ENCODE results near the gene PGM5. TPM values are rescaled to one million over a fixed set of nuclear protein-coding genes. Genes with fewer than 3 reads are reported as not detected.
"Not testable (repeated sequence)": the region's sequence is repeated elsewhere in the genome, so short reads cannot be mapped to it uniquely, and the experiment has no call there.

Gene PGM5
- total RNA-seq (2014; rRNA removed; shearing (Covaris generic)), result 0.94 and 1.1 TPM in 2 replicates

DNA sequence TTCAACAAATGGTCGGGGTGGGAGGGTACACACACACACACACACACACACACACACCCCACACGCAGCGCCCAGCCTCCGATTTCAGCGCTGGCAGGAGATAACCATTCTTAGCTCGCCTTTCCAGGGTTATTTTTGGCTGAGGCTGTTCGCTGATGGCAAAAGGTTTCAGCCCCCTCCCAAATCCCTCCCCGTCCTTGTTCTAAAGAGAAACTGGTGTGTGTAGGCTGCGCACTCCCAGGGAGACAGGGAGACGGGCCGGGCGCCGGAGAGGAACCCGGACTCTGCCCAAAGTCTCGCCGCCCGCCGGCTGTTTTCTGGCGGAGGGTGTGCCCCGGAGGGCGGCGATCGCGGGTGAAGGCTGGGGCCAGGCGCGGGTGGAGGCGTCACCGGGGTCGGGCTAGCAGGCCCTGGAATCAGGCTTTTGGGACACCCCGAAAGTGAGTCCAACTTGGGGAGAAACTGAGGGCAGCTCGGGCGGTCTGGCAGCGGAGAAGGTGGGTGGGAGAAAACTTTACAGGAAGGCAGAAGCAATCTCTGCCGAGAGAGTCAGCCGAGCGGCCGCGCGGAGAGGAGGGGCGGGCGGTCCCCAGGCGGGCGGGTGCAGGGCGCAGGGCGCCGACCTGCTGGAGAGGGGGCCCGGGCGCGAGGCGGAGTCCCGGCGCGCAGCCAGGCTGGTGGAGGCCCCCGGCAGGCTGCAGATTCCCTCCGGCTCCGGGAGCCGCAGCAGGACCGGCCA is at the start of gene PGM5:
PGM5 (plus strand) TSS at position 232 of the 739 bp plus-strand sequence. CDS start 517 bp downstream, outside the sequence.
- not testable (repeated sequence) for DNase-seq (ENCODE audit: low read depth)

DNA sequence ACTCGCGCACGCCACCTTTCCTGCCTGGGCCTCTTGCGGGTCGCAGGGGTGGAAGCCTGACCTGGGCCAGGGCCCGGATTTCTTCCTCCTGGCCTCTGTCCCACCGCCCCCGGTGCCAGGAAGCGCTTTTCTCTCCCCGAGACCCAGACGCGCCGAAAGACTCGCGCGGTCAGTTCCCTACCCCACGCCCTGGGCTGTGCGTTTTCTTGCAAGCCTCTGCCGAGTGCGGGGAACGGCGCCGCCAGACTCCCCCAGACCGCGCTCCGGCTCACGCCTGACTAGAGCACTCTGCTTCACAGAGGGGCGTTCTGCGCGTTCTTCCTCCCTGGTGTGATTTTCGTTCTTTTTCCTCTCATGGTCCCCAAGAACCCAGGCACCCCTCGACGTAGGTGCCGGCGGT is 49.3 kb upstream of the PGM5 start:
- DNase-seq (ENCODE audit: low read depth), result not testable (repeated sequence)

DNA sequence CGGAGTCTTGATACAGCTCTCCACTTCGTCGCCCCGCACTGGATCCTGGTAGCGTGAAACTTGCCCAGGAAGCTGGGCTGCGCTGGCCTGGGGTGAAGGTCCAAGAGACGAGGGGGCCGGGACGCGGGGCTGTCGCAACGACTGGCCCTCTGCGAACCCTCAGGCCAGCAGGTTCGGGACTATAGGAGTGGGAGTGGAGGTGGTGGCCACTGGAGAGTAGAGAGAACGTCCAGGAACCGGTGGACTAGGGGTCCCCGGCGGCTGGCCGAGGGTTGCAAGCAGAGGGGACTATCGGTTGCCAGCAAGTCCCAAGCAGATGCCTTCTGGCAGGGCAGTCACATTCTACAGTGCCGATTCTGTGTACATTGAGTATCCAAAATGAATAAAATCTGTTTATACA is 48.8 kb upstream of the PGM5 start:
- DNase-seq (ENCODE audit: low read depth), result not testable (repeated sequence)

DNA sequence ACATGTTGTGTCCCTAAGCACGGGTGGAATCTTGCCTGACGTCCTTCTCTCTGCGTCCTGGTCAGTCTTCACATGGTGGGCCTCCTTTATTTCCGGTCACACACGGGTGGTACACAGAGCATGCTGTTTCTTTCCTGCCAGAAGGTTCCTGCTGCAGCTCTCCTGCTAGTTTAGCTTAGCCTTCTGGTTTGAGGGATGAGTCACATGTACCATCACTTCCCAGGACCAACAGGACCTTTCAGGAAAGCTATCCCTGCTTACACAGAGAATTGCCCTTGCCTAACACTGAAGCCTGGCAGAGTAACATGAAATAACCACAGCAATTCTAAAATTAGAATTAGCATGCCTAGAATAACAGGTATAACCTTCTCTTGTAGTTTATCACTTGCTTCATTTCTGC is 45.2 kb upstream of the PGM5 start:
- DNase-seq (ENCODE audit: low read depth), result not testable (repeated sequence)

DNA sequence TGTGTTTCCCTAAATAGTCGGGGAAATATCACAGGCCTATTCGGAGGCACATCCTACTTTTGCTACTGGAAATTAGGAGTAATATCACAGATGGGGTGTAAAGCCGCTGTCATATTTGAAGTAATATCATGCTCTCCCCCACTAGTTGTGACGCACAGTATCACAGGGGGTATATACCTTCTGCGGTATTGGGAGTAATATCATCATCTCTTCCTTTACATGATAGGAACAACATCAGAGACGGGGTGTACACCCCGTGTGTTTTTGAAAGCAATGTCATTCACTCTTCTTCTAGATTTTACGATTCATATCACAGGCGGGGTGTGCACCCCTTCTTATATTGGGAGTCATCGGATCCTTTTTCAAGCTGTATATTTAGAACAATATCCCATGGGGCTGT is 38.2 kb upstream of the PGM5 start:
- not testable (repeated sequence) for DNase-seq (ENCODE audit: low read depth)

GRCh38 chr9:68323749-68324148 is 32.7 kb upstream of the PGM5 start:
- not testable (repeated sequence) for DNase-seq (ENCODE audit: low read depth)

DNA sequence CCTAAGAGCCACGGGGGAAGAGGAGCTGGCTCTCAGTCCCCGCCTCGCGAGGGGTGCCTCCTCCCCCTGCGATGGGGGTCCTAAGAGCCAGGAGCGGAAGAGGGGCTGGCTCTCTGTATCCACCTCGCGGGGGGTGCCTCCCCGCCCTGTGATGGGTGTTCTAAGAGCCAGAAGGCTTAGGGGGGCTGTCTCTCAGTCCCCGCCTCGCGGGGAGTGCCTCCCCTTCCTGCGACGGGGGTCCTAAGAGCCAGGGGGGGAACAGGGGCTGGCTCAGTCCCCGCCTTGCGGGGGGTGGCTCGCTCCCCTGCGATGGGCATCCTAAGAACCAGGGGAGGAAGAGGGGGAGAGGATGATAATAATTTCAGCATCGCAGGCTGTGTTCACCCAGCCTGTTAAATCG is 31.9 kb upstream of the PGM5 start:
- DNase-seq (ENCODE audit: low read depth), result not testable (repeated sequence)

GRCh38 chr9:68329106-68329505 is 27.3 kb upstream of the PGM5 start:
- DNase-seq (ENCODE audit: low read depth), result not testable (repeated sequence)

GRCh38 chr9:68330531-68331173 is 25.8 kb upstream of the PGM5 start:
- not testable (repeated sequence) for DNase-seq (ENCODE audit: low read depth)

GRCh38 chr9:68332122-68332521 is 24.3 kb upstream of the PGM5 start:
- not testable (repeated sequence) for DNase-seq (ENCODE audit: low read depth)

DNA sequence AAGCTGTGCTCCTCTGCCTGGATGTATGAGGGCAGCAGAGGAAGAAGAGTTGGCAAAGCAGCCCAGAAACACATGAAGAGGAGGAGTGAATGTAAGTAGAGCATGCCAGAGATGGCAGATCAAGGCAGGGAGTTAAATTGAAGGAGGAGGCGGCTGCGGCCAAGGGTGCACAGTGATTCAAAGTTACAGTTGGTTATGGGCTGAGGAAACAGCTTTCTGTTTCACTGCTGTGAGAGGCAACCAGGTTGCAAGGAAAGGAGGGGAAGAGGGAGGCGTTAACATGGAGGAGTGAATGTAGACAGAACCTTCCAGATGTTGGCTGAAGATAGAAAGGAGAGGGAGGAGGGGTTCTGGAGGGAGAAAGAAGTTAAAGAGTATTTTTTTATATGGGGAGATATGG is 20.5 kb upstream of the PGM5 start:
- DNase-seq (ENCODE audit: low read depth), result not testable (repeated sequence)

DNA sequence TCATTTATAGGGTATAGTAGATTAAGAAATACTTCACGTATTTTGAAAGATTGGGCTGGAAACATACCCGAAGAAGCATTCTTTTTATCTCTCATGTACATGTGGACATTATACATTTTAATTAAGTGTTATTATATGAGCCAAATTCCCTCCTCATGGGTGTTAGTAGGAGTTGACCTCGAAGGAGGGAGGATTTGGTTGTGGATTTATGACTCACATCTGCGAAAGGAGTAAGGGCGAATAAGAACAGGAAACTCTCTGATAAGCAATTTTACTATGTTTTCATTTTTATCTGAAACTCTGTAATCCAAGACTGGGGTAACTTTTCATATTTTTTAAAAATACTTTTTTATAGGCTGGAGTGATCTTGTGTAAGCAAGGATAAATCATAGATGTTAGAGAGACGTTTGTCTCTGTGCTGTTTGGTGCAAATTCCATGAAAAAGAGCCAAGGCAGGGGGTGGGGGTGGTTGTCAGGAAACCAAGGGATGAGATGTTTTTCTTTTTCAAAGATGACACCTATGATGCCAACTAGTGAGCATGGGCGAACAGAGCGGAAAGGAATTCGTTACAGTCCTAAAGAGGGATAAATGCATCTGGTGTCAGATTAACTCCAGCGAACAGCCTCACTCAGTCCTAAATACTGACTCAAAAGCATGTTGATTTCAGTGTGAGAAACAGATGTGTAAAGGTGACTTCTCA is 19.6 kb upstream of the PGM5 start:
- DNase-seq (ENCODE audit: low read depth), result not testable (repeated sequence)

DNA sequence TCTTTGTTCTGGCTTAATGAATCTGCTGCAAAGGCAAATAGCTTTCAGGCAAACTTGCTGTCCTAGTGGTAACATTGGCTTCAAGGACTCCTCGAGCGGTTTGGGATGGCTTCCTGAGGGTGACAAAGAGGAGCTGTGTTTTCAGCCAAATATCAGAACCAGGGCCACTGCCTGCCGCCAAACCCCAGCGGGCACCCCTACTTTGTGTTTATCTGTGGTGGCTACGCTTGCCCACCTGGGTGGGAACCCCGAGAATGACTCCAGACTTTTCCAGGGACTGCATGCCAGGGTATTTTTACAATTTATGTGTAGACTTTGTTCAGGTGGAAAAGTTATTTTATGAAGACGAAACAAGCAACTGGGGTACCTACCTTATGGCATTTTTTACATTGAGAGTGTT is 18.4 kb upstream of the PGM5 start:
- DNase-seq (ENCODE audit: low read depth), result not testable (repeated sequence)

GRCh38 chr9:68342265-68343025 is 14.0 kb upstream of the PGM5 start:
- DNase-seq (ENCODE audit: low read depth), result not testable (repeated sequence)

DNA sequence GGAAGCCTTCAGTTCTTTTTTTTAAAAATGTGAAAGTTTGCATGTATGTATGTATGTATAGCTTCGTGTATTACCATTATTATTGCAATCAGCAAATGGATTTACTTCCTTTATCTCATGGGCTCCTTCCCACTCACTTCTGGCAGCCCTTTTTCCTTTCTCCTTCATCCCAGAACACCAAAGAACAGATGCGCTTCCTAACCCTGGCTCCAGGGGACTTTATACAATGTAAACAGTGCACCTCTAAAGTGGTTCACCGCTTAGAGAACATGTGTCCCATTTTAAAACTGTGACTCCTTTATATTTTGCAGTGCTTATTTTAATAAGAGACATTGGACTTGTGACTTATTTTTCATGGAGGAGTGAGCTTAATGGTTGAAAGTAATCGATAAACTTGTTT is 13.2 kb upstream of the PGM5 start:
- DNase-seq (ENCODE audit: low read depth), result not testable (repeated sequence)

DNA sequence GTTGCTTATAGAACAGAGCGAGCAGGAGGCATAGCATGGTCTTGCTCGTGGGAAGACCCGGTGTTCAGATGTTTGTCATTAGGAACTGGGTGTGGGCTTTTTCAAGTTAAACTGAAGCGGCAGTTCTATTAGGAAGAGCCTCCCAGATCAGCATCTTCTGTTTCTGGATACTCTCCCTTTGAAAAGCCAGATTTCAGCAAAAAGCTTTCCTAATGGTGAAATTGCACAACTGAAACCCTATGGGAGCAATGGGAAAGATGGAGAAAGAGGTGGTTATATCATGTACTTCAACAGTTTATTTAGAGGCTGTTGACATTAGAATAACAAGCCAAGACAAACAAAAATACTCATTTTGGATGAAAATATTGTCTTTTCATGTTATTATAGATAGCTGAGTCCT is 12.4 kb upstream of the PGM5 start:
- DNase-seq (ENCODE audit: low read depth), result not testable (repeated sequence)

GRCh38 chr9:68351689-68352088 is 4.7 kb upstream of the PGM5 start:
- DNase-seq (ENCODE audit: low read depth), result not testable (repeated sequence)

DNA sequence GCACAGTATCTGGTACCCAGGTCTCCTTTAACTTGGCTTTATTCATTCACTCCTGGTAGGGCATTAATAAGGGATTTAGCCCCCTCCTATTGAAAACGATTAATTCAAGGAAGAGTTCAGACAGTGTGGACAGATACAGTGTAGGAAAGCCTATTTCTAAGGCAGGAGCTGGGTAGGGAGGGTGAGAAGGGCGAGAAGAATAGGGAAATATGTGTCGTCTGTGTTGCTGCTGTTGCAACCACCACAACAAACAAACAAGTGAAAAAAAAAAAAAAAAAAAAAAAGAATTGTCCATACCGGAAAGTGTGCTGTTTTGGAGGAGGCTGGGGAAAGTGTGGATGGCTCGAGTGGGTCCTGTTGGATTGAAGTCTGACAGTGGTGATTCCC is 425 bp upstream of the PGM5 start:
- not testable (repeated sequence) for DNase-seq (ENCODE audit: low read depth)

DNA sequence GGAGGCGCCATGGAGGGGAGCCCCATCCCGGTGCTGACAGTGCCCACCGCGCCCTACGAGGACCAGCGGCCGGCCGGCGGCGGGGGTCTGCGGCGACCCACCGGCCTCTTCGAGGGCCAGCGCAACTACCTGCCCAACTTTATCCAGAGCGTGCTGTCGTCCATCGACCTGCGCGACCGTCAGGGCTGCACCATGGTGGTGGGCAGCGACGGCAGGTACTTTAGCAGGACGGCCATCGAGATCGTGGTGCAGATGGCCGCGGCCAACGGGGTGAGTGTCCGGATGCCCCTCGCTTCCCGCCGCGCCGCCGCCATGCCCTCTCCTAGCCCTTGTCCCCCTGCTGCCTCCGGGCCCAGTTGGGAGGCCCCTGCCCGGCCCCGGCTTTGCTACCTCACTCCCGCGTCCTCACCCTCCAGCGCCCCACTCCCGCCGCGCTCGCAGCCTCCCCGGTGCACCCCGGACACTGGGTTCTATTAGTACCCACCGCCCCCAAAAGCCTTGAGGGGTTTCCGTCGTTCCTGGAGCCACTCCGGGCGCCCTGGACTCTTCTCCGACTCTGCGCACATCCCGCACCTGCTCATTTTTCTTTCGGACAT is 806 bp downstream of the PGM5 start:
- not testable (repeated sequence) for DNase-seq (ENCODE audit: low read depth)

DNA sequence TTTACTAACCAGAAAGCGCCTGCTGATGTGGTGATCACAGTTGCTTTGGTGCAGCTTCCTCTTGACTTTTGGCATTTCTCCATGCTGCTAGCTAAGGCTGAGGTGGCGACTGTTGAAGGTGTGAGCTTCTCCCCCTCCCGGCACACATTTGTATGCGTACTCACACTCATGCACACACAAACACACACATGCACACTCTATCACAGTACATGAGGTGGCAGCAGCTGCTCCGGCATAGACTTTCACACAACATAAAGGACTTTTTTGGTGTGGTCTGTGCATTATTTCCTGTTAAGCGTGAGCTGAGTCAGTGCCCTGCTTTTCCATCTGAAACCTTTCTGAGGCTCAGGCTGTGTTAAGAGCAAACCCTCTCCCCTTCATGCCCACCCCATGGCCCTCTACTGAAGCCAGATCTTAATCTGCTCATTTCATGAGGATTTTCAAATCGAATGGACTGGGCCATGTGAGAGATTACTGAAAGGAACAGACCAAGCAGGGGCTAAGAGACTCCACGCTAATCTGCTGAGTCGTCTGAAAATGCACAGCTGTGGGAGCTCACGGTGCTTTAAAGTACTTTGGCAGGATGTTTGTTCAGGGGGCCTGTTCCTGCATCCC is 10.6 kb downstream of the PGM5 start:
- not testable (repeated sequence) for DNase-seq (ENCODE audit: low read depth)

DNA sequence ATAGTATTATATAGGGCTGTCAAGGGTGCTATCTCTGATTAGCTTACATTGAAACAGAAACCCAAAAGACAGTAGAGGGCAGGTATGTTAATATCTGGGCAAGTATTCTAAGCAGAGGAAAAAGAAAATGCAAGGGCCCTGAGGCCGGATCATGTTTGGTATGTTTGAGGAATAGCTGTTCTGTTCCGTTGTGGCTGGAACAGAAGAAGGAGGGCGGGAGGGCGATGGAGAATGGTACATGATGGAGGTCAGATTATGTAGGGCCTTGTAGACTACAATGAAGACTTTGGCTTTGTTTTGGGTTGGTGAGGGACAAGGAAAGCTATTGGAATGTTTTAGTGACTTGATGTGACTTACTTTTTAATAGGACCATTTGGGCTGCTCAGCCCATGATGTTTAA is 19.4 kb downstream of the PGM5 start:
- not testable (repeated sequence) for DNase-seq (ENCODE audit: low read depth)

Data from M059J (cell line).